Mesenchymal stem cell (in vitro differentiated cells and primary cell): ENCODE measurements around the gene VGF.
A peak's percentile ranks its signal among the peaks of the same experiment; 100 is the strongest.

Source experiments
- DNase-seq: peaks from one replicate; pipeline ENCODE4 v3.0.0-alpha.2; 2013
- H2AFZ ChIP-seq: one replicate; pipeline ENCODE4 v1.6.1; 2013; ENCODE audit warnings: low read depth, mild to moderate bottlenecking, control low read depth, inconsistent platforms, low read length, moderate library complexity
- H2AK5ac ChIP-seq: 2 replicates; pipeline ENCODE4 v1.6.1; 2013; ENCODE audit warnings: low read length, moderate library complexity, mild to moderate bottlenecking, inconsistent platforms; ENCODE audit not compliant: severe bottlenecking
- H2BK120ac ChIP-seq: one replicate; pipeline ENCODE4 v1.6.1; 2013; ENCODE audit warnings: low read depth, mild to moderate bottlenecking, inconsistent platforms, low read length, moderate library complexity
- H2BK12ac ChIP-seq, 2 experiments: one replicate each; pipeline ENCODE4 v1.6.1; 2013; ENCODE audit warnings: inconsistent platforms in 2 of 2, low read length in 2 of 2, mild to moderate bottlenecking in 2 of 2, moderate library complexity in 2 of 2, control low read depth in 1 of 2
- H2BK15ac ChIP-seq: one replicate; pipeline ENCODE4 v1.6.1; 2013; ENCODE audit warnings: mild to moderate bottlenecking, low read depth, inconsistent platforms; ENCODE audit not compliant: poor library complexity, severe bottlenecking
- H2BK5ac ChIP-seq: 2 replicates; pipeline ENCODE4 v1.6.1; 2013; ENCODE audit warnings: low read depth, mild to moderate bottlenecking, low read length, control low read depth, inconsistent platforms; ENCODE audit not compliant: poor library complexity, severe bottlenecking
- H3K14ac ChIP-seq, 2 experiments: one replicate each; pipeline ENCODE4 v1.6.1; 2013; ENCODE audit warnings: inconsistent platforms in 2 of 2, low read length in 2 of 2, control low read depth in 1 of 2, mild to moderate bottlenecking in 1 of 2, moderate library complexity in 1 of 2
- H3K18ac ChIP-seq, 2 experiments: one replicate each; pipeline ENCODE4 v1.6.1; 2013; ENCODE audit warnings: inconsistent platforms in 2 of 2, low read length in 2 of 2, control low read depth in 1 of 2, low read depth in 1 of 2, mild to moderate bottlenecking in 1 of 2
- H3K23ac ChIP-seq, 2 experiments: one replicate each; pipeline ENCODE4 v1.6.1; 2013; ENCODE audit warnings: inconsistent platforms in 2 of 2, low read length in 2 of 2, mild to moderate bottlenecking in 2 of 2, moderate library complexity in 2 of 2, control low read depth in 1 of 2
- H3K27ac ChIP-seq: 2 replicates; pipeline ENCODE4 v1.5.1; 2013; ENCODE audit warnings: mild to moderate bottlenecking, moderate library complexity, low read length, control low read depth, inconsistent platforms; ENCODE audit not compliant: poor library complexity, severe bottlenecking
- H3K27me3 ChIP-seq, 2 experiments: 2 replicates each; pipeline versions ENCODE4 v1.6.1 to v1.7.0; 2013; ENCODE audit warnings: low read length in 2 of 2, mild to moderate bottlenecking in 2 of 2, moderate library complexity in 2 of 2, control low read depth in 1 of 2, inconsistent platforms in 1 of 2; ENCODE audit not compliant: control insufficient read depth in 1 of 2, insufficient read depth in 1 of 2
- H3K36me3 ChIP-seq, 2 experiments: 2 replicates each; pipeline versions ENCODE4 v1.6.1 to v1.7.0; 2013; ENCODE audit warnings: low read length in 2 of 2, control low read depth in 1 of 2, inconsistent platforms in 1 of 2, low read depth in 1 of 2, mild to moderate bottlenecking in 1 of 2; ENCODE audit not compliant: insufficient read depth in 2 of 2, control insufficient read depth in 1 of 2
- H3K4ac ChIP-seq, 2 experiments: one replicate each; pipeline ENCODE4 v1.6.1; 2013; ENCODE audit warnings: inconsistent platforms in 2 of 2, low read length in 2 of 2, mild to moderate bottlenecking in 2 of 2, moderate library complexity in 2 of 2, control low read depth in 1 of 2, low read depth in 1 of 2
- H3K4me1 ChIP-seq: 2 replicates; pipeline ENCODE4 v1.6.1; 2013; ENCODE audit warnings: low read depth, low read length, control low read depth; ENCODE audit not compliant: control insufficient read depth, insufficient read depth
- H3K4me2 ChIP-seq: 2 replicates; pipeline ENCODE4 v1.6.1; 2013; ENCODE audit warnings: low read length, mild to moderate bottlenecking, inconsistent platforms; ENCODE audit not compliant: poor library complexity, severe bottlenecking
- H3K4me3 ChIP-seq, 2 experiments: 2 replicates each; pipeline versions ENCODE4 v1.5.1 to v1.7.0; 2013; ENCODE audit warnings: low read length in 2 of 2, mild to moderate bottlenecking in 2 of 2, control low read depth in 1 of 2, low read depth in 1 of 2; ENCODE audit not compliant: insufficient read depth in 1 of 2
- H3K79me1 ChIP-seq: replicated peaks from 2 replicates; pipeline ENCODE4 v1.6.1; 2013; ENCODE audit warnings: mild to moderate bottlenecking, control low read depth, low read length, inconsistent platforms; ENCODE audit not compliant: poor library complexity, severe bottlenecking
- H3K9ac ChIP-seq: 2 replicates; pipeline ENCODE4 v1.7.0; 2013; ENCODE audit warnings: mild to moderate bottlenecking, low read length, moderate library complexity
- H3K9me3 ChIP-seq: 2 replicates; pipeline ENCODE4 v1.7.0; 2013; ENCODE audit warnings: mild to moderate bottlenecking, low read length; ENCODE audit not compliant: control insufficient read depth
- H4K8ac ChIP-seq: one replicate; pipeline ENCODE4 v1.6.1; 2013; ENCODE audit warnings: inconsistent platforms, mild to moderate bottlenecking, low read length, moderate library complexity
- H4K91ac ChIP-seq: one replicate; pipeline ENCODE4 v1.6.1; 2013; ENCODE audit warnings: mild to moderate bottlenecking, low read length, inconsistent platforms
- WGBS: methylation state at CpG from one replicate; pipeline ENCODE4 v1.1.7; 2013; ENCODE audit warnings: mixed read lengths; 5-methylcytosine and 5-hydroxymethylcytosine counted together

The VGF gene

GRCh38 chr7:101162551-101163278 is 2.7 kb downstream of the VGF start:
- Histone ChIP-seq H2BK15ac (peak overlapping the region; percentile 17), H3K79me1 (peaks cover 10% of the 10 kb centered on the region), H2AFZ (no peak overlapping the region), H2BK5ac (no peak overlapping the region), H3K4me2 (peak overlapping the region; percentile 89), H3K23ac (no peak overlapping the region), H3K9ac (no peak overlapping the region), H3K18ac (no peak overlapping the region), H3K4me1 (peaks cover 67% of the 10 kb centered on the region), H3K9me3 (no peaks in the 10 kb centered on the region), H3K27me3 (peaks cover 29 to 43% of the 10 kb centered on the region in 2 experiments), H3K4me3 (peak overlapping the region in 1 of 2 experiments; percentile 35), H3K4ac (no peak overlapping the region), H2BK12ac (no peak overlapping the region), H3K27ac (no peak overlapping the region), H2BK120ac (no peak overlapping the region), H4K91ac (no peak overlapping the region), H2AK5ac (no peak overlapping the region), H3K14ac (no peak overlapping the region), H3K36me3 (peaks cover 35 to 36% of the 10 kb centered on the region in 2 experiments), H4K8ac (no peak overlapping the region)
- peak; percentile 52 for DNase-seq
- WGBS, result 4% methylated on average over 15 of the region's 74 CpGs

DNA sequence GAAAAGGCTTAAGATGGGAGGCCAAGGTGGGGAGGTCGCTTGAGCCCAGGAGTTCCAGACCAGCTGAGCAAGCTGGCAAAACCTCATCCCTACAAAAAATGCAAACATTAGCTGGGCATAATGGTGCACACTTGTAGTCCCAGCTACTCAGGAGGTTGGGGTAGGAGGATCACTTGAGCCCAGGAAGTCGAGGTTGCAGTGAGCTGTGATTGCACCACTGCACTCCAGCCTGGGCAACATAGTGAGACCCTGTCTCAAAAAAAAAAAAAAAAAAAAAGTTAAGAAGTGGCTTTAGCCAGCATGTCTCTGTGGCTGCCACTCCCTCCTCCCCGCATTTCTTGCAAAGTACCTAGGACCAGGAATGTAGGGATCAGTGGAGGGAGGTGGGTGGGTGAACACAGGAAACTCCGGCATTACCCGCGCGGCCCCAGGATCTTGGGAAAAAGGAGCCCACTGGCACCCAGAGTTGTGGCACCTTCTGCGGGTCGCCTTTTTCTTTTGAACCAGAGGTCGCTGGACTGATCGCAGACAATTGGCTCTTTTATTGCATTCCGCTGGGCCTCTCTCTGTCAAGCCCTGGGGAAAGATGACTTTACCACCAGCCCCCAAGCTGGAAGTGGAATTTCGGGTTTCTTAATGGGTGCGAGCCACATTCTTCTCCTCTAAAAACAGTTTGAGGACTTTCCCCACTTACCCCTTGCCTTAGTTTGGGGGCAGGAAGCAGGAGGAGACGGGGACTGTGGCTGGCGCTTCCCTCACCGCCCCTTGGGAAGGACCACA is 3.5 kb downstream of the VGF start:
- H4K91ac ChIP-seq, result no peak overlapping the region
- H2BK5ac ChIP-seq, result no peak overlapping the region
- no peak overlapping the region for H3K4me2 ChIP-seq
- no peak overlapping the region for H3K4me3 ChIP-seq
- DNase-seq, result no peak
- no peak overlapping the region for H2BK120ac ChIP-seq
- no peak overlapping the region for H3K14ac ChIP-seq
- 66% methylated on average over 17 of the region's 17 CpGs for WGBS
- H2AFZ ChIP-seq, result no peak overlapping the region
- H3K23ac ChIP-seq, result no peak overlapping the region
- H3K27ac ChIP-seq, result no peak overlapping the region
- no peak overlapping the region for H3K9ac ChIP-seq
- H3K4ac ChIP-seq, result no peak overlapping the region
- peaks cover 20 to 34% of the 10 kb centered on the region in 2 experiments for H3K27me3 ChIP-seq
- H3K79me1 ChIP-seq, result peaks cover 13% of the 10 kb centered on the region
- H2BK15ac ChIP-seq, result no peak overlapping the region
- peaks cover 43 to 44% of the 10 kb centered on the region in 2 experiments for H3K36me3 ChIP-seq
- H2AK5ac ChIP-seq, result no peak overlapping the region
- H2BK12ac ChIP-seq, result no peak overlapping the region
- H4K8ac ChIP-seq, result no peak overlapping the region
- H3K18ac ChIP-seq, result no peak overlapping the region
- no peaks in the 10 kb centered on the region for H3K9me3 ChIP-seq
- peaks cover 63% of the 10 kb centered on the region for H3K4me1 ChIP-seq

DNA sequence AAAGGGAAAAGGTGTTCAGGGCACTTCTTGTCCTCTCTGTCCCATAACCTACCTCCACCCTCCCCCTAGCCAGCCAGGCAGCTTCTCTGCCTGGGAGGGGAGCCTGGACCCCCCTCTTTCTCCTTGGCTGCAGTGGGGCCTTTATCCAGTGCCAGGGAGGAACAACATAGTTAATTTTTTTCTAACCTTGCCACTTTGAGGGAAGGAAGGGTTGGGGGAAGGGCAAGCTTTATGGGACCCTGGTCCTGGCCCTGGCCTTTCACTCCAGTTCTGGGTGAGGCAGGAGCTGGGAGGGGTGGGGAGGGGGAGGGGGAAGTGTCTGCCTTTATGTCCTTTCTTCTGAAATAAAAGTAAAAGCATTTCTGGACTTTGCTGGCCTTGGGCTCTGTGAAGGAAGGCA is 4.5 kb downstream of the VGF start:
- peaks cover 56% of the 10 kb centered on the region for H3K4me1 ChIP-seq
- H2BK15ac ChIP-seq, result no peak overlapping the region
- no peak overlapping the region for H3K27ac ChIP-seq
- peaks cover 48 to 49% of the 10 kb centered on the region in 2 experiments for H3K36me3 ChIP-seq
- H3K4ac ChIP-seq, result no peak overlapping the region
- H3K18ac ChIP-seq, result no peak overlapping the region
- H3K14ac ChIP-seq, result no peak overlapping the region
- H2BK5ac ChIP-seq, result no peak overlapping the region
- H3K9ac ChIP-seq, result no peak overlapping the region
- H4K8ac ChIP-seq, result no peak overlapping the region
- H3K4me2 ChIP-seq, result no peak overlapping the region
- no peak overlapping the region for H2AFZ ChIP-seq
- no peak overlapping the region for H3K4me3 ChIP-seq
- H3K9me3 ChIP-seq, result no peaks in the 10 kb centered on the region
- peaks cover 11 to 29% of the 10 kb centered on the region in 2 experiments for H3K27me3 ChIP-seq
- no peak overlapping the region for H2BK12ac ChIP-seq
- H2AK5ac ChIP-seq, result no peak overlapping the region
- DNase-seq, result no peak
- no peak overlapping the region for H4K91ac ChIP-seq
- H2BK120ac ChIP-seq, result no peak overlapping the region
- H3K79me1 ChIP-seq, result peaks cover 19% of the 10 kb centered on the region
- H3K23ac ChIP-seq, result no peak overlapping the region
